HG03039 (cell line): ENCODE results near the gene STAB1.

Experiments
- ATAC-seq: cut with Tn5 transposase; IDR thresholded peaks from one replicate; pipeline ENCODE4 v1.9.1; 2021; ENCODE audit warnings: mild to moderate bottlenecking, moderate library complexity; ENCODE audit not compliant: unreplicated experiment

The STAB1 gene

GRCh38 chr3:52483577-52484381 is 11.4 kb upstream of the STAB1 start:
- ATAC-seq, result no peak

- no peak for ATAC-seq
Measured at GRCh38 chr3:52484680-52485461, 10.3 kb upstream of the STAB1 start.

DNA sequence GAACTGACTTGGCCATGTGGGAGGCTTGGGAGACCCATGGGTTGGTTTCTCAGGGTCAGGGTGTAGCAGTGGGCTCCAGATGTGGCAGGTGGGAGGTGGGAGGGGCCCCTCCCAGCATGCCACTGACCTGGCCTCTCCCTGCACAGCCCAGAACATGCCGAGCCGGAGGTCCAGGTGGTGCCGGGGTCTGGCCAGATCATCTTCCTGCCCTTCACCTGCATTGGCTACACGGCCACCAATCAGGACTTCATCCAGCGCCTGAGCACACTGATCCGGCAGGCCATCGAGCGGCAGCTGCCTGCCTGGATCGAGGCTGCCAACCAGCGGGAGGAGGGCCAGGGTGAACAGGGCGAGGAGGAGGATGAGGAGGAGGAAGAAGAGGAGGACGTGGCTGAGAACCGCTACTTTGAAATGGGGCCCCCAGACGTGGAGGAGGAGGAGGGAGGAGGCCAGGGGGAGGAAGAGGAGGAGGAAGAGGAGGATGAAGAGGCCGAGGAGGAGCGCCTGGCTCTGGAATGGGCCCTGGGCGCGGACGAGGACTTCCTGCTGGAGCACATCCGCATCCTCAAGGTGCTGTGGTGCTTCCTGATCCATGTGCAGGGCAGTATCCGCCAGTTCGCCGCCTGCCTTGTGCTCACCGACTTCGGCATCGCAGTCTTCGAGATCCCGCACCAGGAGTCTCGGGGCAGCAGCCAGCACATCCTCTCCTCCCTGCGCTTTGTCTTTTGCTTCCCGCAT is 7.9 kb upstream of the STAB1 start:
- ATAC-seq, result no peak

GRCh38 chr3:52487788-52488691 is 7.1 kb upstream of the STAB1 start:
- no peak for ATAC-seq

GRCh38 chr3:52488746-52489145 is 6.4 kb upstream of the STAB1 start:
- no peak for ATAC-seq

DNA sequence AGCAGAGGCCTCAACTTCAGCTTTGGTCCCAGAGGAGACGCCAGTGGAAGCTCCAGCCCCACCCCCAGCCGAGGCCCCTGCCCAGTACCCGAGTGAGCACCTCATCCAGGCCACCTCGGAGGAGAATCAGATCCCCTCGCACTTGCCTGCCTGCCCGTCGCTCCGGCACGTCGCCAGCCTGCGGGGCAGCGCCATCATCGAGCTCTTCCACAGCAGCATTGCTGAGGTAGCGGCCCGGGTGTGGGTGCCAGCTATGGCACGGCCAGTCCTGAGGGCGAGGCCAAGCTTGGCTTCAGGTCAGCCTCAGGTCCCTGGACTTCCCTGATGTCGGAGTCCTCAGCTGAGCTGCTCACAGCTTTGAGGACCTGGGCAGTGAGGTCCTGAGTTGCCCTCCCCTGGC is 5.7 kb upstream of the STAB1 start:
- no peak for ATAC-seq

- ATAC-seq, result no peak
Measured at GRCh38 chr3:52490035-52490938, 4.9 kb upstream of the STAB1 start.

- no peak for ATAC-seq
Measured at GRCh38 chr3:52490939-52491526, 4.1 kb upstream of the STAB1 start.

DNA sequence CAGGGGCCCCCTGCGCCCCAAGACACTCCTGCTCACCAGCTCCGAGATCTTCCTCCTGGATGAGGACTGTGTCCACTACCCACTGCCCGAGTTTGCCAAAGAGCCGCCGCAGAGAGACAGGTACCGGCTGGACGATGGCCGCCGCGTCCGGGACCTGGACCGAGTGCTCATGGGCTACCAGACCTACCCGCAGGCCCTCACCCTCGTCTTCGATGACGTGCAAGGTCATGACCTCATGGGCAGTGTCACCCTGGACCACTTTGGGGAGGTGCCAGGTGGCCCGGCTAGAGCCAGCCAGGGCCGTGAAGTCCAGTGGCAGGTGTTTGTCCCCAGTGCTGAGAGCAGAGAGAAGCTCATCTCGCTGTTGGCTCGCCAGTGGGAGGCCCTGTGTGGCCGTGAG is 3.1 kb upstream of the STAB1 start:
- no peak for ATAC-seq

DNA sequence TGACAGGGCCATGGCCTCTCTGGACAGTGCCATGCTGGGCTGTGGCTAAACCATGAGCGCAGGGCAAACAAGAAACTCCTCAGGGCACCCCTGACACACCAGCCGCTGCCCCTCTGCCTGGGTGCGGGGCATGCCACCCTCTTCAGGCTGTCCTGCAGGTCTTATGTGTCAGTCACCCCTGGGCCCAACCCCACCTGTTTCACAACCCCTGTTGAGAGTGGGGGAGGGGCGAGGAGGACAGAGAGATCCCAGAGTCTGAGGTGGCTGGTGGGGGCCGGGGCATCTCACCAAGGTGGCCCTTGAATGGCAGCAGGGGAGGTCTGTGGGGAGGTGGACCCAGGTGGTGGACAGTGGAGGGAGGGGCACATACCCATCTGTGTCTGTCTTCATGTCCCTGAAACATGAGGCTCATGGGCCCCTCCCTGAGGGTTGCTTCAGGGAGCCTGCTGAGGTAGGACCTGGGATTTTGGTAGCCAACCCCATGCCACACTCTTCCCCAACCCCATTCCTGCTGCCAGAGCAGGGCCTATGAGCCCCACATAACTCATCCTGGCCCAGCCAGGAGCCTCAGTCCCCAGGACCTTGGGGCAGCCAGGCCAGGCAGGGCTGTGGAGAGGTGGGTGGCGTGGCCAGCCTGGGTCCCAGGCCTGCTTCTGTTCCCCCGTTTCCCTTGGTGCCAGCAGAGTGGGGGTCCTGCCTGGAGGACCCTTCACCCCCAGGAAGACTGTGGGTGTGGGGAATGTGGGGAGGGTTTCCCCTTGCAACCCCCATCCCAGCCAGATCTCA is 1.7 kb upstream of the STAB1 start:
- ATAC-seq, result no peak

- ATAC-seq, result no peak
Measured at GRCh38 chr3:52494445-52494844, 693 bp upstream of the STAB1 start.

DNA sequence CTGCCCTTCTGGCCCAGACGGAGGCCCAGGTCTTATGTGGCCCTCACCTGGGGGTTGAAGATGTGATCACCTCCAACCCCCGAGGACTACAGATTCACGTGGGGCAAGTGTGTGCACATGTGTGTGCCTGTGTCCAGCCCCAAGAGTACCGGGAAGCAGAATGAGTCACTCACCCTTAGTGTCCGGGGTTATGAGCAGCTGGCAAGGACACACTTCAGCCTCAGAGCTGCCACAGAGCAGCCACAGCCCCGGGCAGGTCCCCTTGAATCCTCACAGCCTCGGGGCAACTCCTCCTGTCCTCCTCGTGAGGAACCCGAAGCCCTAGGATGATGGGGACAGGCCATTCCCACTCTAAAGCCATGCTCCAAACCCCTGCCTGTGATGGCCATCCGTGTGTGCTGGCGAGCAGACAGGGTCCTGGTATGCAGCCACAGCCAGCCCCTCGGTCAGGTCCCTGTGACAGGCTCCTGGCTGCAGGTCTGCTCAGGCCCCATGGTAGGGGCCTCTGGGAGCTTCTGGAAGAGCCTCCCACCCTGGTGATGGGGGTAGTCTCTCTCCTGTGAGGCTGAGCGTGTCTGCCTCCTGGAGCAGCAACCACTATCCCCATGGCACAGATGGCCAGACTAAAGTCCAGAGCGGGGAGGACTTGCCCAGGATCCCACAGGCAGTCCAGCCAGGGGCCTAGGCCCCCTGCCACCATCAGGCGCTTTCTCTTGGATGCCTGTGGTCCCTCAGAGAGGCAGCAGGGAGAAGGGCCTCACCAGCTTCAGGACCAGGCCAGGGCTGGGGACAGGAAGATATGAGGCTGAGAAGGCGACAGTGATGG is 852 bp downstream of the STAB1 start:
- ATAC-seq, result no peak

DNA sequence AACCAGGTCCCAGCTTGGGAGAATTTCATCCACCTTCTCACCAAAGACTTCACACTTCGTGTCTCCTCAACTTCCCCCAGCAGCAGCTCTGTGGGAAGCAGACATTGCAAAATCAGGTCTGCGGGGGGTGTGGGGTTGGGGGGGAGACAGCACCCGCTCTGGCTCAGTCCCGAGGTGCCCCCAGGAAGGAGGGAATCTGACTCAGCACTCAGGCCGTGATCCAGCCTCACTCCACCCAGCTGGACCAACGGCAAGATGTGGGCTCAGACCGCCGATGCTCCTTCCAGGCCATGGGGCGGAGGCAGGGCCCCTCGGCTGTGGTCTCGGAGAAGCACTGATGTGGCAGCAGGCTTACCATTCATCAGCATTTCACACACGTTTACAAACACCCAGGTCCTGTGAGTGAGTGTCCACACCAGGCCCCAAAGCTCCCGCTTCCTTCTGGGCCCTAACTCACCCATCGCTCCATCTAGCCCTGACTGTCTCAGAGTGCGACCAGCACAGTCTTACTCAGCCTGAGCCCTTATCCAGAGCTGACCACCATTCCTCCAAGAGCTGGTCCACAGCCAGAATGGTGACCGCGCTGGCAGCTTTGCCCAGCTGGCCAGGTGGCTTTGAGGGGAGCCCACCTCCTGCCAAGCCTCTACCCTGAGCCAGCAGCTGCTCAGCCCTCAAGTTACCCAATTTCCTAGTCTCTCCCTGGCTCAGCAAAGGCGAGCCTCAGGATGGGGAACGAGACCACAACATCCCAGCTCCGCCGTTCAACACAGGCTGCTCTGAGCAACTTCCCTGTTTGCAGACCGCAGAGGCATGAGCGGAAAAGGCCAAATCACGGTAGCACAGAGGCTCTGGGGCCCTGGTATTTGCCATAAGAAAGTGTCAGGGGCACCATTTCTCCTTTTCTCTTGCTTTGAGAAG is 3.3 kb downstream of the STAB1 start:
- ATAC-seq, result no peak

DNA sequence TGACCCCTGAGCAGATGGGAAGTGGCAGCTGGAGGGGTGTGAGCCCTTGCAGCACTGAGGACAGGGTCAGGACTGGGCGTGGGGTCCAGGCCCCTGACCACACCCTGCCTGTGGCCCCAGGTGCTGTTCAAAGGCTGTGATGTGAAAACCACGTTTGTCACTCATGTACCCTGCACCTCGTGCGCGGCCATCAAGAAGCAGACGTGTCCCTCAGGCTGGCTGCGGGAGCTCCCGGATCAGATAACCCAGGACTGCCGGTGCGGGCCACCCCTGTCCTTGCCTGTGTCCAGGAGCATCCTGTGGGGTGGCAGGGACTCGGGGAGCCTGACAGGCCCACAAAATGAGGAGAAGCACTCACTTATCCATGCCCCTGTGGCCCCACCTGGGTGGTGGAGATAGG is 5.9 kb downstream of the STAB1 start:
- ATAC-seq, result no peak

GRCh38 chr3:52502001-52502400 is 6.9 kb downstream of the STAB1 start:
- no peak for ATAC-seq

DNA sequence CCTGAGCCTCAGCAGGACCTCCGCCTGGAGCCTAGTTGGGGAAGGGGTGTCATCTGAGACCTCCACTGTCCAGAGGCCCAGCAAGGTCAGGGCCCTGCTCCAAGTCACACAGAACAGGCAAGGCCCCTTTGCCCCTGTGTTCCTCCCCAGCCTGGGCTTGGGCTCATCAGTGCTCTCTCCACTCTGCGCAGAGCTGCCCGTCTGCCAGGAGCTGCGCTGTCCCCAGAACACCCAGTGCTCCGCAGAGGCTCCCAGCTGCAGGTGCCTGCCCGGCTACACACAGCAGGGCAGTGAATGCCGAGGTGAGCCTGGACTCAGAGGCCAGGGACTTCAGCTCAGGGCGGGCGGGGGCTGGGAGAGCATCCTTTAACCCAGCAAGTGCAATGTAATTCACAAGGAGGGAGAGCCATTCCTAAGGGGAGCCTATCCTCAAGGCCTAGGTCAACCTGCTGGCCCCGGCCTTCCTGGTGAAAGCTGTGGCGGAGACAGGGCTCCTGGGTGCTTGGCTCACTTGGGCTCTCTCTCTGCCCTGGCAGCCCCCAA is 7.7 kb downstream of the STAB1 start:
- ATAC-seq, result no peak
